ENCODE results near the gene USE1. TPM values are rescaled to one million over a fixed set of nuclear protein-coding genes. Genes with fewer than 3 reads are reported as not detected.

USE1 gene
- total RNA-seq, 2 experiments from 2014 or later, result 22.6 to 24.5 TPM

- DNase-seq (no peak), ATAC-seq (no peak)
- no peaks in the 10 kb centered on the region for H3K9me3 Mint-ChIP-seq (ENCODE audit: low read depth)
- peaks cover 13% of the 10 kb centered on the region for H3K4me1 Mint-ChIP-seq
- no peak overlapping the region for H3K4me3 Mint-ChIP-seq
- H3K36me3 Mint-ChIP-seq (ENCODE audit: low read depth), result no peaks in the 10 kb centered on the region
- CTCF ChIA-PET, result interaction anchor here (0.6 to 5.5 kb wide), 2 partner anchors 14 to 19 kb away, joined by 3 to 45 read pairs; partner anchors contain the start of gene ANKLE1
- intact Hi-C loops (cut with DNase I, micrococcal nuclease), result loop anchor here in 1 of 2 experiments (10.0 kb wide), 2 partner anchors 368 to 788 kb away; partner anchors contain the start of gene EPS15L1
- H3K27ac Mint-ChIP-seq, result no peak overlapping the region
- H3K27me3 Mint-ChIP-seq, result no peaks in the 10 kb centered on the region
- POLR2A ChIA-PET, result no interaction called here
Observed at GRCh38 chr19:17262557-17262956, 47.4 kb downstream of the USE1 start.

GRCh38 chr19:17263712-17264640 lies 48.8 kb downstream of the USE1 start:
- intact Hi-C loops (cut with DNase I, micrococcal nuclease), result loop anchor here in 1 of 2 experiments (10.0 kb wide), 2 partner anchors 369 to 789 kb away; partner anchors contain the start of gene EPS15L1
- Mint-ChIP-seq H3K36me3 (ENCODE audit: low read depth) (no peaks in the 10 kb centered on the region), H3K4me1 (peaks cover 16% of the 10 kb centered on the region), H3K27ac (no peak overlapping the region), H3K9me3 (ENCODE audit: low read depth) (no peaks in the 10 kb centered on the region), H3K27me3 (no peaks in the 10 kb centered on the region), H3K4me3 (no peak overlapping the region)
- ChIA-PET CTCF (interaction anchor here (0.6 to 2.3 kb wide), 3 partner anchors 9 to 28 kb away, joined by 3 to 10 read pairs (median 3); no protein-coding TSS in a partner anchor), POLR2A (no interaction called here)
- DNase-seq (no peak), ATAC-seq (no peak)

GRCh38 chr19:17264641-17264979 lies 49.5 kb downstream of the USE1 start, which contains the start of gene USHBP1:
USHBP1 (minus strand) TSS chr19:17264745; CDS start chr19:17264299, 446 bp downstream.
- Mint-ChIP-seq H3K4me1 (peaks cover 17% of the 10 kb centered on the region), H3K36me3 (ENCODE audit: low read depth) (no peaks in the 10 kb centered on the region), H3K27ac (no peak within 1 kb of the TSS), H3K4me3 (no peak within 1 kb of the TSS), H3K27me3 (no peaks in the 10 kb centered on the region), H3K9me3 (ENCODE audit: low read depth) (no peaks in the 10 kb centered on the region)
- DNase-seq (no peak), ATAC-seq (no peak)
- ChIA-PET CTCF (interaction anchor here (0.6 to 2.3 kb wide), 2 partner anchors 9 to 29 kb away, joined by 3 to 10 read pairs; no protein-coding TSS in a partner anchor), POLR2A (no interaction called here)
- intact Hi-C loops (cut with DNase I, micrococcal nuclease), result loop anchor here in 1 of 2 experiments (10.0 kb wide), 2 partner anchors 370 to 790 kb away; partner anchors contain the start of gene EPS15L1

- ChIA-PET POLR2A (interaction anchor here (1.5 to 1.8 kb wide), 2 partner anchors 15 to 23 kb away, joined by 5 to 6 read pairs; partner anchors contain the start of gene ANKLE1), CTCF (interaction anchor here (1.1 to 2.3 kb wide), 5 partner anchors 16 to 120 kb away, joined by 3 to 18 read pairs (median 7); partner anchors contain the start of genes ANKLE1, DDA1 and USE1)
- peaks cover 3% of the 10 kb centered on the region for H3K36me3 Mint-ChIP-seq (ENCODE audit: low read depth)
- H3K4me1 Mint-ChIP-seq, result peaks cover 12% of the 10 kb centered on the region
- DNase-seq, result no peak
- no peaks in the 10 kb centered on the region for H3K27me3 Mint-ChIP-seq
- no peak overlapping the region for H3K4me3 Mint-ChIP-seq
- intact Hi-C loops (cut with DNase I, micrococcal nuclease), result loop anchor here in 1 of 2 experiments (5.0 to 10.0 kb wide), 3 partner anchors 371 to 1429 kb away; partner anchors contain the start of gene EPS15L1
- no peak for ATAC-seq
- H3K9me3 Mint-ChIP-seq (ENCODE audit: low read depth), result no peaks in the 10 kb centered on the region
- H3K27ac Mint-ChIP-seq, result no peak overlapping the region
Observed at GRCh38 chr19:17266026-17266425, 50.9 kb downstream of the USE1 start.

GRCh38 chr19:17266589-17266974 lies 51.4 kb downstream of the USE1 start:
- Mint-ChIP-seq H3K27me3 (no peaks in the 10 kb centered on the region), H3K9me3 (ENCODE audit: low read depth) (no peaks in the 10 kb centered on the region), H3K36me3 (ENCODE audit: low read depth) (peaks cover 9% of the 10 kb centered on the region), H3K27ac (peak overlapping the region; percentile 85), H3K4me1 (peaks cover 11% of the 10 kb centered on the region), H3K4me3 (peak overlapping the region; percentile 94)
- ChIA-PET CTCF (interaction anchor here (0.6 to 2.3 kb wide), 16 partner anchors 11 to 897 kb away, joined by 3 to 18 read pairs (median 4); partner anchors contain the start of genes ANKLE1, DDA1, MRPL34 and USE1), POLR2A (interaction anchor here (0.5 to 1.8 kb wide), 8 partner anchors 15 to 192 kb away, joined by 3 to 6 read pairs (median 4); partner anchors contain the start of genes ANKLE1, DDA1 and HAUS8)
- intact Hi-C loops (cut with DNase I, micrococcal nuclease), result loop anchor here in 1 of 2 experiments (5.0 to 10.0 kb wide), 3 partner anchors 372 to 1429 kb away; partner anchors contain the start of gene EPS15L1
- DNase-seq (no peak), ATAC-seq (no peak)

GRCh38 chr19:17266975-17267788 lies 52.0 kb downstream of the USE1 start, which contains the start of gene BABAM1:
BABAM1 (plus strand) TSS chr19:17267443; CDS start chr19:17268807, 1,364 bp downstream.
- ATAC-seq (peak; percentile 96), DNase-seq (peak; percentile 98)
- POLR2A ChIA-PET, result interaction anchor here (0.5 to 1.8 kb wide), 11 partner anchors 14 to 192 kb away, joined by 3 to 9 read pairs (median 4); partner anchors contain the start of genes ANKLE1, DDA1, HAUS8 and OCEL1
- intact Hi-C loops (cut with DNase I, micrococcal nuclease), result loop anchor here (1.0 to 10.0 kb wide), 20 partner anchors 22 to 1430 kb away; partner anchors contain the start of genes HAUS8 (in 2 of the 2), MRPL34 (in 2 of the 2), MYO9B (in 2 of the 2) and OCEL1 (in 2 of the 2)
- Mint-ChIP-seq H3K9me3 (ENCODE audit: low read depth) (no peaks in the 10 kb centered on the region), H3K27me3 (no peaks in the 10 kb centered on the region), H3K27ac (peak within 1 kb of the TSS; percentile 85), H3K36me3 (ENCODE audit: low read depth) (peaks cover 9% of the 10 kb centered on the region), H3K4me3 (peak within 1 kb of the TSS; percentile 94), H3K4me1 (peaks cover 11% of the 10 kb centered on the region)
- CTCF ChIA-PET, result interaction anchor here (0.6 to 2.3 kb wide), 21 partner anchors 11 to 897 kb away, joined by 3 to 18 read pairs (median 4); partner anchors contain the start of genes ANKLE1, DDA1, MRPL34 and USE1

- ATAC-seq (no peak), DNase-seq (no peak)
- Mint-ChIP-seq H3K4me3 (peak overlapping the region; percentile 94), H3K4me1 (peaks cover 11% of the 10 kb centered on the region), H3K27ac (no peak overlapping the region), H3K27me3 (no peaks in the 10 kb centered on the region), H3K36me3 (ENCODE audit: low read depth) (peaks cover 10% of the 10 kb centered on the region), H3K9me3 (ENCODE audit: low read depth) (no peaks in the 10 kb centered on the region)
- CTCF ChIA-PET, result interaction anchor here (0.7 to 1.4 kb wide), 2 partner anchors 202 to 935 kb away, joined by 3 to 5 read pairs; partner anchors contain the start of gene RAB3A
- POLR2A ChIA-PET, result interaction anchor here (0.5 to 0.7 kb wide), 2 partner anchors 63 to 113 kb away, joined by 3 to 8 read pairs; no protein-coding TSS in a partner anchor
- intact Hi-C loops (cut with DNase I, micrococcal nuclease), result loop anchor here in 1 of 2 experiments (1.0 to 10.0 kb wide), 4 partner anchors 14 to 1431 kb away; partner anchors contain the start of gene EPS15L1
Observed at GRCh38 chr19:17268754-17269153, 53.6 kb downstream of the USE1 start.

Other genes starting within 250 kb of the USE1 start
- under 1 TPM; 0.11 to 0.41 TPM for gene CPAMD8, start 188.5 kb upstream of the USE1 start, total RNA-seq
- gene HAUS8, start 139.9 kb upstream of the USE1 start, total RNA-seq, result 10 to 100 TPM; 32.6 to 41.7 TPM
- 10 to 100 TPM; 90.3 to 98.5 TPM for gene MYO9B, start 139.6 kb upstream of the USE1 start, total RNA-seq
- 10 to 100 TPM; 10.9 to 11.7 TPM for gene OCEL1, start 10.9 kb downstream of the USE1 start, total RNA-seq
- gene NR2F6, start 30.6 kb downstream of the USE1 start, total RNA-seq, result 1 to 10 TPM; 7.4 to 7.9 TPM
- gene USHBP1, start 49.4 kb downstream of the USE1 start, total RNA-seq, result under 1 TPM in 1 of 2 experiments, not detected in 1; 0.11 TPM
- 100 to 1,000 TPM; 109 to 132 TPM for gene BABAM1, start 52.1 kb downstream of the USE1 start, total RNA-seq
- 1 to 10 TPM; 2.9 to 3.1 TPM for gene ANKLE1, start 66.5 kb downstream of the USE1 start, total RNA-seq
- 1 to 10 TPM; 6.1 to 8.0 TPM for gene ABHD8, start 88.1 kb downstream of the USE1 start, total RNA-seq
- gene MRPL34, start 90.5 kb downstream of the USE1 start, total RNA-seq, result 10 to 100 TPM; 72.0 to 88.6 TPM
- gene DDA1, start 94.2 kb downstream of the USE1 start, total RNA-seq, result 10 to 100 TPM; 26.2 to 39.6 TPM
- 1 to 10 TPM; 4.2 to 4.8 TPM for gene ANO8, start 119.5 kb downstream of the USE1 start, total RNA-seq
- gene GTPBP3, start 122.2 kb downstream of the USE1 start, total RNA-seq, result 10 to 100 TPM; 37.3 to 39.8 TPM
- gene PLVAP, start 162.0 kb downstream of the USE1 start, total RNA-seq, result not detected
- gene CCDC194, start 178.8 kb downstream of the USE1 start, total RNA-seq, result 1 to 10 TPM in 1 of 2 experiments, under 1 TPM in 1; 0.97 to 1.6 TPM
- 10 to 100 TPM; 62.0 to 70.7 TPM for gene BST2, start 190.3 kb downstream of the USE1 start, total RNA-seq
- 10 to 100 TPM; 27.6 to 32.6 TPM for gene MVB12A, start 204.7 kb downstream of the USE1 start, total RNA-seq
- gene TMEM221, start 233.3 kb downstream of the USE1 start, total RNA-seq, result not detected
- not detected for gene NXNL1, start 245.6 kb downstream of the USE1 start, total RNA-seq

Measured in activated CD4-positive, alpha-beta T cell treated with anti-CD3 and anti-CD28 coated beads for 36 hours (primary cell).